ENCODE data around the gene SLC30A10. TPM values are rescaled to one million over a fixed set of nuclear protein-coding genes. Genes with fewer than 3 reads are reported as not detected.
"Not testable (repeated sequence)": the region's sequence is repeated elsewhere in the genome, so short reads cannot be mapped to it uniquely, and the experiment has no call there.

Gene SLC30A10
- total and polyA plus RNA-seq, 7 donors = not detected

DNA sequence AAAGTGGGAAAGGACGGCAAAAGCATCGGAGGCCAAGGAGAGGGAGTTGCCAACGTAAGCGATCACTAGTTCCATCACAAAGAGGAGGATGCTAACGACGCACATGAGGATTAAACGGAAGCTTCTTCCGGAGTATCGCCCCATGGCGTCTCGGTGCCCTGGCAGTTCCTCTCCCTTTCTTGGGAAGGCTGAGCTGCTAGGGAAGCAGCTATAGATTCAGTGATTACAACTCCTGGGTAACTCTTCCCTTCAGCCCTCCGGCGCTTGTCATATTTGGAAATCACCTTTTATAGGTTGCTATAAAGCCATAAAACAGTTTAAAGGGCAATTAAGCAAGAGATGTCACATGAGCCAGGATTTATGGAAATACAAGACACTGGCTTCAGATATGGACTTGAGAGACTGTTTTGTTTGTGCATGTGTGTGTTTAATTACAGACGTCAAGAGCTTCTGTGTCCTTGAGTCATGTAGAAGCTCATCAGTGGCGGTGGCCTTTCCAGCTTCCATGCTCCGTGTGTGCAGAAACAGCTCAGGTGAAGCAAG, 30.6 kb upstream of the SLC30A10 start:
- no peak for DNase-seq
- intact Hi-C loops (cut with DNase I) = no loop called here
- ATAC-seq = no peak
- H3K27ac ChIP-seq = no peak overlapping the region
- H3K4me1 ChIP-seq = no peaks in the 10 kb centered on the region
- 85 to 88% (median 86%) methylated on average over 16 of the region's 16 CpGs for WGBS, 3 donors
- H3K36me3 ChIP-seq (ENCODE audit: insufficient read depth in 1 of 2, low read depth in 1 of 2) = no peaks in the 10 kb centered on the region
- TF ChIP-seq, protein P1, sequence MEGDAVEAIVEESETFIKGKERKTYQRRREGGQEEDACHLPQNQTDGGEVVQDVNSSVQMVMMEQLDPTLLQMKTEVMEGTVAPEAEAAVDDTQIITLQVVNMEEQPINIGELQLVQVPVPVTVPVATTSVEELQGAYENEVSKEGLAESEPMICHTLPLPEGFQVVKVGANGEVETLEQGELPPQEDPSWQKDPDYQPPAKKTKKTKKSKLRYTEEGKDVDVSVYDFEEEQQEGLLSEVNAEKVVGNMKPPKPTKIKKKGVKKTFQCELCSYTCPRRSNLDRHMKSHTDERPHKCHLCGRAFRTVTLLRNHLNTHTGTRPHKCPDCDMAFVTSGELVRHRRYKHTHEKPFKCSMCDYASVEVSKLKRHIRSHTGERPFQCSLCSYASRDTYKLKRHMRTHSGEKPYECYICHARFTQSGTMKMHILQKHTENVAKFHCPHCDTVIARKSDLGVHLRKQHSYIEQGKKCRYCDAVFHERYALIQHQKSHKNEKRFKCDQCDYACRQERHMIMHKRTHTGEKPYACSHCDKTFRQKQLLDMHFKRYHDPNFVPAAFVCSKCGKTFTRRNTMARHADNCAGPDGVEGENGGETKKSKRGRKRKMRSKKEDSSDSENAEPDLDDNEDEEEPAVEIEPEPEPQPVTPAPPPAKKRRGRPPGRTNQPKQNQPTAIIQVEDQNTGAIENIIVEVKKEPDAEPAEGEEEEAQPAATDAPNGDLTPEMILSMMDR (IDR thresholded peaks at IDR 0.05) = no peak
- no peak overlapping the region for H3K4me3 ChIP-seq
- no peaks in the 10 kb centered on the region for H3K9me3 ChIP-seq
- H3K27me3 ChIP-seq (ENCODE audit: insufficient read depth in 3 of 3, low read length in 2 of 3) = no peaks in the 10 kb centered on the region

DNA sequence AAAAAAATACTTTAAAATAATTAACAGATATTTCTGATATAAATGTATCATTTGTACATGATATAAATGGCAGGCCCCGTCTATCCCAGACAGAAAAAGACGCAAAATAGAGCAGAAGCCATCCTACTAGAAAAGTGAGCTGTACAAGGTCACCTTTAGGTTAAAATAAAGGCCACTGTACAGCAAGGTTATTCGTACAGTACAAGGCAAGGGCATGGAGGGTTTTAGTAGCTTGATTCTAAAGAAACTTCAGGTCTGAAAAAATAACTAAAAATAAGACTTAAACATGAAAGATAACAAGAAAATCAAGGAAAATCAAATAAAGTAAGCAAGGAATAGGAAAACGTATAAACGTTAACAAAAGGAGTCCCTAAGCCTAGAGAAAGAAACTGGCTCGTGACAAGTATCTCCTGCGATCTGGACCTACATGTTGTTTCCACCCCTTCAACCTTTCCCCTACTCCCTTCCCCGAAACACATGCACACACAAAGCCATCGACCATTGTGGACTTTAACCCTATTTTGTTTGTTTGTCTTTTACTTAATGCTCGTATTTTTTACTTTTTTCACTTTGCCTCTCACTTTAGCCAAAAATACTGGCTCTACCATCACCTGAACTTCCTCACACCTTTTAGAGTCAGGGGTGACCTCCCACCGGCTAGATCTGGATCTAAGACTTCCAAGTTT, 26.5 kb upstream of the SLC30A10 start:
- H3K27me3 ChIP-seq (ENCODE audit: insufficient read depth in 3 of 3, low read length in 2 of 3) = no peaks in the 10 kb centered on the region
- no peak for ATAC-seq
- H3K27ac ChIP-seq = no peak overlapping the region
- no peaks in the 10 kb centered on the region for H3K4me1 ChIP-seq
- H3K9me3 ChIP-seq = no peaks in the 10 kb centered on the region
- no peaks in the 10 kb centered on the region for H3K36me3 ChIP-seq (ENCODE audit: insufficient read depth in 1 of 2, low read depth in 1 of 2)
- WGBS, 3 donors = 79 to 84% (median 80%) methylated on average over 11 of the region's 11 CpGs
- TF ChIP-seq, protein P1 (IDR thresholded peaks at IDR 0.05) = no peak
- no peak for DNase-seq
- no peak overlapping the region for H3K4me3 ChIP-seq
- intact Hi-C loops (cut with DNase I) = no loop called here

DNA sequence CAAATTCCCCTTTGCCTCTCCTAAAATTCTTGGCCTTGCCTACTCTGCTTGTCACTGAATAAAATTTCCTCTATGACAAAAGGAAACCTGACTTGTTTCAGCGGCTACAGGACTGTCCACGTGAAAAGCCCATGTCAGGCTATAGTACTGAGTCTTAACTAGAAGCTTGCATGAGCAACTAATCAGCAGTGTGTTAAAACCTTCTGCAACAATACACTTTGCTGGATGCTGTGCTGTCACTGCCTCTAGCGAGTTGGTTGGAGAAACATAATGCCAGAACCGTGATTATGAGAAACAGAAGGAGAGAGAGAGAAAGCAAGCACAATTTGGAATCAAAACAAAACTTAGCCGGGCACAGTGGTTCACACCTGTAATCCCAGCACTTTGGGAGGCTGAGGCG, 25.7 kb upstream of the SLC30A10 start:
- TF ChIP-seq, protein P1 (IDR thresholded peaks at IDR 0.05) = no peak

DNA sequence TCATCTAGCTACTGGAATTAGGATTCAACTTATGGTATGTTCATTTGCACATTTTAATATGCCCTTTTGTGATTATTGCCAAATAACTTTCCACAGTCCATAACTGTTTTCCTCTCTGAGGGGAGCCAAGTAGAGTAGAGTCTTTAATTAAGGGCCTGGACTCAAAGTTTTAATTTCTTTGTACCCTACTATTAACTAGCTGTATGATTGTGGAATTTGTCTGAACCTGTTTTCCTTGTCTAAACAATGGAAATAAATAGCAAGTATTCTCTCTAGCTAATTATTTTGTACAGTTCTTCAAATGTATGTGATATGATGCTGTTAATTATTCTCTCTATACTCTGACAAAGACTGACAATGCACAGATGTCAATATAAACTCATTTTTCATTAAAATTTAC, 24.0 kb upstream of the SLC30A10 start:
- intact Hi-C loops (cut with DNase I) = no loop called here
- no peak overlapping the region for H3K27ac ChIP-seq

More for the DNA sequence above, 25.7 kb upstream of the SLC30A10 start:
- Histone ChIP-seq H3K27ac (no peak overlapping the region), H3K9me3 (no peaks in the 10 kb centered on the region), H3K4me3 (no peak overlapping the region), H3K36me3 (ENCODE audit: insufficient read depth in 1 of 2, low read depth in 1 of 2) (no peaks in the 10 kb centered on the region), H3K4me1 (no peaks in the 10 kb centered on the region), H3K27me3 (ENCODE audit: insufficient read depth in 3 of 3, low read length in 2 of 3) (no peaks in the 10 kb centered on the region)
- intact Hi-C loops (cut with DNase I) = no loop called here
- ATAC-seq (no peak), DNase-seq (no peak)
- WGBS, 3 donors = 69 to 71% (median 70%) methylated on average over 6 of the region's 6 CpGs

DNA sequence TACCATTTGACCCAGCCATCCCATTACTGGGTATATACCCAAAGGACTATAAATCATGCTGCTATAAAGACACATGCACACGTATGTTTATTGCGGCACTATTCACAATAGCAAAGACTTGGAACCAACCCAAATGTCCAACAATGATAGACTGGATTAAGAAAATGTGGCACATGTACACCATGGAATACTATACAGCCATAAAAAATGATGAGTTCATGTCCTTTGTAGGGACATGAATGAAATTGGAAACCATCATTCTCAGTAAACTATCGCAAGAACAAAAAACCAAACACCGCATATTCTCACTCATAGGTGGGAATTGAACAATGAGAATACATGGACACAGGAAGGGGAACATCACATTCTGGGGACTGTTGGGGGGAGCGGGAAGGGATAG, 20.9 kb upstream of the SLC30A10 start:
- DNase-seq; intact Hi-C loops (cut with DNase I): not testable (repeated sequence)
- WGBS, 3 donors = 95 to 99% (median 96%) methylated on average over 1 to 3 of the region's 5 CpGs

More for the DNA sequence above, 24.0 kb upstream of the SLC30A10 start:
- Histone ChIP-seq H3K36me3 (ENCODE audit: insufficient read depth in 1 of 2, low read depth in 1 of 2) (no peaks in the 10 kb centered on the region), H3K9me3 (no peaks in the 10 kb centered on the region), H3K4me3 (no peak overlapping the region), H3K4me1 (no peaks in the 10 kb centered on the region), H3K27me3 (ENCODE audit: insufficient read depth in 3 of 3, low read length in 2 of 3) (no peaks in the 10 kb centered on the region)
- TF ChIP-seq, protein P1 (IDR thresholded peaks at IDR 0.05) = no peak
- ATAC-seq (no peak), DNase-seq (no peak)

DNA sequence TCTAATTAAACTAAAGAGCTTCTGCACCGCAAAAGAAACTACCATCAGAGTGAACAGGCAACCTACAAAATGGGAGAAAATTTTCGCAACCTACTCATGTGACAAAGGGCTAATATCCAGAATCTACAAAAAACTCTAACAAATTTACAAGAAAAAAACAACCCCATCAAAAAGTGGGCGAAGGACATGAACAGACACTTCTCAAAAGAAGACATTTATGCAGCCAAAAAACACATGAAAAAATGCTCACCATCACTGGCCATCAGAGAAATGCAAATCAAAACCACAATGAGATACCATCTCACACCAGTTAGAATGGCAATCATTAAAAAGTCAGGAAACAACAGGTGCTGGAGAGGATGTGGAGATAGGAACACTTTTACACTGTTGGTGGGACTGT, 20.4 kb upstream of the SLC30A10 start:
- H3K4me1 ChIP-seq; H3K36me3 ChIP-seq (ENCODE audit: insufficient read depth in 1 of 2, low read depth in 1 of 2); H3K9me3 ChIP-seq; intact Hi-C loops (cut with DNase I); H3K27ac ChIP-seq; H3K27me3 ChIP-seq (ENCODE audit: insufficient read depth in 3 of 3, low read length in 2 of 3); H3K4me3 ChIP-seq; ATAC-seq; DNase-seq: not testable (repeated sequence)
- 83 to 95% (median 86%) methylated on average over 3 of the region's 3 CpGs for WGBS, 3 donors

More for the DNA sequence above, 20.9 kb upstream of the SLC30A10 start:
- not testable (repeated sequence) for H3K27ac ChIP-seq; H3K4me1 ChIP-seq; H3K4me3 ChIP-seq; H3K9me3 ChIP-seq; H3K36me3 ChIP-seq (ENCODE audit: insufficient read depth in 1 of 2, low read depth in 1 of 2); ATAC-seq; H3K27me3 ChIP-seq (ENCODE audit: insufficient read depth in 3 of 3, low read length in 2 of 3)

Data from psoas muscle (tissue), 8 donors.